Type B pancreatic cell (in vitro differentiated cells): Measurements from ENCODE around the gene PGP. TPM values are rescaled to one million over a fixed set of nuclear protein-coding genes. Genes with fewer than 3 reads are reported as not detected.

Source experiments
- DNase-seq: peaks from one replicate; pipeline ENCODE4 v3.0.0; 2021; ENCODE audit warnings: mixed read lengths; ENCODE audit not compliant: unreplicated experiment; ENCODE audit errors: extremely low spot score
- H3K27ac Mint-ChIP-seq: 2 replicates; pipeline ENCODE4 v1.8.0; 2021; ENCODE audit warnings: mild to moderate bottlenecking, mixed read lengths
- H3K27me3 Mint-ChIP-seq: 2 replicates; pipeline ENCODE4 v1.8.0; 2021; ENCODE audit warnings: mixed read lengths
- H3K36me3 Mint-ChIP-seq: 2 replicates; pipeline ENCODE4 v1.8.0; 2021; ENCODE audit warnings: mixed read lengths
- H3K4me1 Mint-ChIP-seq: one replicate; pipeline ENCODE4 v1.8.0; 2021; ENCODE audit warnings: mixed read lengths; ENCODE audit not compliant: unreplicated experiment
- H3K4me3 Mint-ChIP-seq: 2 replicates; pipeline ENCODE4 v1.8.0; 2021; ENCODE audit warnings: mild to moderate bottlenecking, mixed read lengths
- H3K9me3 Mint-ChIP-seq: 2 replicates; pipeline ENCODE4 v1.8.0; 2021; ENCODE audit warnings: mixed read lengths
- total RNA-seq: library from RNA; stranded (reverse); gene quantifications from 2 replicates; pipeline ENCODE4 v1.2.1, GENCODE V29; 2021; ENCODE audit warnings: low replicate concordance
- TF ChIP-seq, protein P1 (sequence below): fragments of 200-600 bp; sonication (generic); conservative IDR thresholded peaks from 2 replicates; pipeline ENCODE4 v1.5.0; 2021; ENCODE audit warnings: antibody characterized with exemption, mild to moderate bottlenecking

The PGP gene
- total RNA-seq, 1 donor from 2014 or later, result 25.5 TPM

DNA sequence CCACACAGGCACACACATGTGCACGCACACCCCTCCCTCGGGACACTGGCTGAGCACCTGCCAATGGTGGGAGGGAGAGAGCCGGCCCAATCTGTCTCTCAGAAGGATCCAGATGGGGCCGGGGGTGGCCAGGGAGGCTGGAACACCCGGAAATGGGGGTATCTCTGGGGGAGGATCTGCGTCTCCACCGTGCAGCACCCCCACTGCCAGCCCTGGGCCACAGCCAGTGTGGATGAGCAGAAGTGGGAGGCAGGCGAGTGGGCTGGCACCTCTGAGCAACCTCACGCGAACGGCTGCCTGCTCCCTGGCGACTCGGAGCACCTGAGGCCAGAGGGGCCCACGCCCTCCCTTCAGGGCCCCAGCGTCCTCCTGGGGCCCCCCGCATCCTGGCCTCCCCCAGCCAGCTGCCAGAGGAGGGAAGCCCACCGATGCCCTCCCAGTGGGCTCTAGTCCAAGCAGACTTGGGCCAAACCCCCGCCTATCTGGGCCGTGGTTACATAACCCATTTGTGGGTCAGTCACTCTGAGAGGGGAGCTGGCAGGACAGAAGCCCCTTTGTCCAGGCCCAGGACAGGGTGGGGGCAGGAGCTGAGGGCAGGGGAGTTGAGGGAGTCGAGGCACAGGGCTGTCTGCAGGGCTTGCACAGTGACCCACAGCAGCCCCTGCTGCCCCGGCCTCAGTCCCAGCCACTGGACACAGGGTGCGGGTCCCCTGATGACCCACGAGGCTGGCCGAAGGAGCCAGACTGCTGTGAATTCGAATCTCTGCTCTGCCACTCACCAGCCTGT lies 23.8 kb downstream of the PGP start:
- no peaks in the 10 kb centered on the region for H3K4me1 Mint-ChIP-seq
- no peaks in the 10 kb centered on the region for H3K36me3 Mint-ChIP-seq
- no peak for DNase-seq
- TF ChIP-seq, protein P1, sequence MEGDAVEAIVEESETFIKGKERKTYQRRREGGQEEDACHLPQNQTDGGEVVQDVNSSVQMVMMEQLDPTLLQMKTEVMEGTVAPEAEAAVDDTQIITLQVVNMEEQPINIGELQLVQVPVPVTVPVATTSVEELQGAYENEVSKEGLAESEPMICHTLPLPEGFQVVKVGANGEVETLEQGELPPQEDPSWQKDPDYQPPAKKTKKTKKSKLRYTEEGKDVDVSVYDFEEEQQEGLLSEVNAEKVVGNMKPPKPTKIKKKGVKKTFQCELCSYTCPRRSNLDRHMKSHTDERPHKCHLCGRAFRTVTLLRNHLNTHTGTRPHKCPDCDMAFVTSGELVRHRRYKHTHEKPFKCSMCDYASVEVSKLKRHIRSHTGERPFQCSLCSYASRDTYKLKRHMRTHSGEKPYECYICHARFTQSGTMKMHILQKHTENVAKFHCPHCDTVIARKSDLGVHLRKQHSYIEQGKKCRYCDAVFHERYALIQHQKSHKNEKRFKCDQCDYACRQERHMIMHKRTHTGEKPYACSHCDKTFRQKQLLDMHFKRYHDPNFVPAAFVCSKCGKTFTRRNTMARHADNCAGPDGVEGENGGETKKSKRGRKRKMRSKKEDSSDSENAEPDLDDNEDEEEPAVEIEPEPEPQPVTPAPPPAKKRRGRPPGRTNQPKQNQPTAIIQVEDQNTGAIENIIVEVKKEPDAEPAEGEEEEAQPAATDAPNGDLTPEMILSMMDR, result no peak
- no peaks in the 10 kb centered on the region for H3K9me3 Mint-ChIP-seq
- H3K4me3 Mint-ChIP-seq, result no peak overlapping the region
- no peak overlapping the region for H3K27ac Mint-ChIP-seq
- H3K27me3 Mint-ChIP-seq, result peaks cover 5% of the 10 kb centered on the region

DNA sequence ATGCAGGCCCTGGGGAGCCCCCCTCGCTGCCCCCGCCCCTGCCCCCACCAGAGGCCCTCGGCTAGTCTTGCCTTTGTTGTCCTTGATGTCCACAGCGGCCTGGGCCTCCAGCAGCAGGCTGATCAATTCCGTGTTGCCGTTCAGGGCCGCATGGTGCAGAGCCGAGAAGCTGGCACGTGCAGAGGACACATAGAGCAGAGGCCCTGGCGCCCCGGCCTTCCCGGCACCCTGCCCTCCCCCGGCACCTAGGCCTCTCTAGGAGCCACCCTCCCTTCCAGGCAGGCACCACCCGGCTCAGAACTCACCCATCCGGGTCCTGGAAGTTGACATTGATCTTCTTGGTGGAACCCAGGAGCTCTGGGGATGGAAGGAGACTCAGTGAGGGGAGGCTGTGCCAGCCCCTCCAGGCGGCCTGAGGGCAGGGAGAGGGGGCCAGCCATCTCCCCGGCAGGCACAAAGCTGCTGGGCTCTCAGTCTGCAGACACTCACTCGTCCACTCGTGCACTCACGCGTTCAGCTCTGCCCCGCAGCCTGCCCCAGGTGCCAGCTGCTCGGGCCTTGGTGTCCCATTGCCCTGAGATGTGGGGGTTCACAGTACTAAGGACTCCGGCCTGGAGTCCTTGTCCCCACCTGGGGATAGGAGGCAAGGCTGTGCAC lies 24.5 kb downstream of the PGP start:
- DNase-seq, result no peak
- Mint-ChIP-seq H3K27ac (no peak overlapping the region), H3K4me3 (no peak overlapping the region), H3K9me3 (no peaks in the 10 kb centered on the region), H3K27me3 (peaks cover 5% of the 10 kb centered on the region), H3K36me3 (no peaks in the 10 kb centered on the region), H3K4me1 (no peaks in the 10 kb centered on the region)
- TF ChIP-seq, protein P1, result no peak

DNA sequence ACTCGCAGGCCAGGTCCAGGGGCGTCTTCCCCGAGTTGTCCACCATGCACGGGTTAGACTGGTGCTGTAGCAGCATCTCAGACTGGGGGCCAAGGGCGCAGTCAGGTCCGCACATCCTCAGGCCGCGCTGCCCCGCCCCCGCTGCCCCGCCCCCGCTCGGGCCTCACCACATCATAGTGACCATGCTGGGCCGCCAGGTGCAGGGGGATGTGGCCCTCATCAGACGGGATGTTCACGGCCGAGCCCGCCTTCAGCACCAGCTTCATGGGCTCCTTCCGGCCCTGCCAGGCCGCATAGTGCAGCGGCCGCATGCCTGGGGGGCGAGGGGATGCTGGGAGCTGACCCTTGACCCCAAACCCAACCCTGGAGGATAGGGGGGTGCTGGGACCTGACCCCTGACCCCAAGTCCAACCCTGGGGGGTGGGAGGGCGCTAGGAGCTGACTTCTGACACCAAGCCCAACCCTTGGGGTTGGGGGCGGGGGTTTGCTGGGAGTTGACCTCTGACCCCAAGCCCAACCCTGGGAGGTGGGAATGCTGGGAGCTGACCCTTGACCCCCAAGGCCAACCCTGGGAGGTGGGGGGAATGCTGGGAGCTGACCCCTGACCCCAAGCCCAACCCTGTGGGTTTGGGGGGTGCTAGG lies 25.3 kb downstream of the PGP start:
- no peaks in the 10 kb centered on the region for H3K27me3 Mint-ChIP-seq
- H3K4me3 Mint-ChIP-seq, result no peak overlapping the region
- H3K27ac Mint-ChIP-seq, result no peak overlapping the region
- H3K9me3 Mint-ChIP-seq, result no peaks in the 10 kb centered on the region
- no peaks in the 10 kb centered on the region for H3K36me3 Mint-ChIP-seq
- DNase-seq, result no peak
- TF ChIP-seq, protein P1, result no peak
- no peaks in the 10 kb centered on the region for H3K4me1 Mint-ChIP-seq

- Mint-ChIP-seq H3K4me3 (no peak overlapping the region), H3K27ac (no peak overlapping the region), H3K9me3 (no peaks in the 10 kb centered on the region), H3K27me3 (no peaks in the 10 kb centered on the region), H3K36me3 (no peaks in the 10 kb centered on the region), H3K4me1 (no peaks in the 10 kb centered on the region)
- TF ChIP-seq, protein P1, result no peak
- no peak for DNase-seq
These were observed 26.2 kb downstream of the PGP start for GRCh38 chr16:2188395-2188794.

GRCh38 chr16:2187212-2187611 lies 27.4 kb downstream of the PGP start:
- no peaks in the 10 kb centered on the region for H3K36me3 Mint-ChIP-seq
- no peak overlapping the region for H3K4me3 Mint-ChIP-seq
- no peaks in the 10 kb centered on the region for H3K4me1 Mint-ChIP-seq
- TF ChIP-seq, protein P1, result no peak
- DNase-seq, result no peak
- no peaks in the 10 kb centered on the region for H3K27me3 Mint-ChIP-seq
- no peaks in the 10 kb centered on the region for H3K9me3 Mint-ChIP-seq
- no peak overlapping the region for H3K27ac Mint-ChIP-seq
